Fibroblast of skin of scalp (primary cell): ENCODE measurements around the gene MPG. TPM values are rescaled to one million over a fixed set of nuclear protein-coding genes. Genes with fewer than 3 reads are reported as not detected.
"Not testable (repeated sequence)": the region's sequence is repeated elsewhere in the genome, so short reads cannot be mapped to it uniquely, and the experiment has no call there.

ENCODE experiments used
- DNase-seq: peaks from one replicate; pipeline ENCODE4 v3.0.0-alpha.2; 2013
- polyA plus RNA-seq, 2 experiments: library from polyadenylated mRNA; unstranded; fragments of 120-200 nt; gene quantifications; one replicate each; pipeline ENCODE4 v1.2.1, GENCODE V29; 2013; ENCODE audit not compliant: insufficient read length in 2 of 2

MPG gene, protein sequence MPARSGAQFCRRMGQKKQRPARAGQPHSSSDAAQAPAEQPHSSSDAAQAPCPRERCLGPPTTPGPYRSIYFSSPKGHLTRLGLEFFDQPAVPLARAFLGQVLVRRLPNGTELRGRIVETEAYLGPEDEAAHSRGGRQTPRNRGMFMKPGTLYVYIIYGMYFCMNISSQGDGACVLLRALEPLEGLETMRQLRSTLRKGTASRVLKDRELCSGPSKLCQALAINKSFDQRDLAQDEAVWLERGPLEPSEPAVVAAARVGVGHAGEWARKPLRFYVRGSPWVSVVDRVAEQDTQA
- 68.6 TPM for polyA plus RNA-seq (2013, experiment 1 of 2; ENCODE audit: insufficient read length)
- 68.2 TPM for polyA plus RNA-seq (2013, experiment 2 of 2; ENCODE audit: insufficient read length)

DNA sequence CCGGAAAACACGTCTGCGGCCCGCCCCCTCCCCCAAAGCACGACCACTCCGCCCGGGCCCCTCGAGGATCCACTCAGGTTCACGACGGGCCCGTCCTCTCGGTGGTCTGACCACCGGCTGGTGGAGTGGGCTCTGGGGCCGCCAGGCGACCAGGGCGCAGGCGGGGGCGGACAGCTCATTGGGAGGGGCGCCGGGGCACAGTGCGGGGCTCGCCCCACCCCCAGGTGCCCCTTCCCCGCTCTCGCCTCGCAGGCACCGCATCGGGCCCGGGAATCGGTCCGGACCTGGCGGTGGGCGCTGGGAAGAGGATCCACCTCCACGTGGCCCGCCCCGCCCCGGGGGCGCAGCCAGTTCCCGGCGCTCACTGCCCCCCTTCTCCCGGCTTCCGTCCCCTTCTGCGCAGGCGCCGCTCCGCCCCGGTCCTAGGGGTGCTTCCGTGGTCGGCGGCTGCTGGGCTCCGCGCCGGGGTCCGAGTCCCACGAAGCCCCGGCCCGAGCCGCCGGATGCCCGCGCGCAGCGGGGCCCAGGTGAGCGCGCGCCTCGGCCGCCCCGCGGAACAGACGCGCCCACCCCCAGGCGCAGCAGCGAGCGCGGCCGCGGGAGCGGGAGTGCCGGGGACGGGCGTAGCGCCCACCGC lies at the start of gene MPG:
TSS of gene MPG (plus strand) at position 419 of the 637 bp plus-strand sequence. CDS start at position 504, 85 bp downstream.
- DNase-seq, result peak; percentile 84

DNA sequence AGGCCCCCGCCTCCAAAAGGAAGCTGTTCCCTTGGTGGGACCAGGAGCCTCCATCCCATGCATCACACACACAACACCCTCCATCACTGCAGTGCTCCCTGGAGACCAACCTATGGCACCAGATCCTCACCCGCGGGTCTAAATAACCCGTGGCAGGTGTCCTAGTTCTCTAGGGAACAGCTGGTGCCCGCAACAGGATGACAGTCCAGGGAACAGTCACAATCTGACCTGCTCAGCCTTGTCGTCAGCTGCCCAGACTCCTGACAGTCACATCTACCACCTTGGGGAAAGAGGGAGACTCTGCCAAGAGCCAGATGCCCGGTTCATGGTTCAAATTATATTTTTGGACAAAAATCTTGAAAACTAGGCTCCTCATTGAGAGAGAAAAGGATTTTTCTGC lies 47.4 kb upstream of the MPG start:
- DNase-seq, result not testable (repeated sequence)

DNA sequence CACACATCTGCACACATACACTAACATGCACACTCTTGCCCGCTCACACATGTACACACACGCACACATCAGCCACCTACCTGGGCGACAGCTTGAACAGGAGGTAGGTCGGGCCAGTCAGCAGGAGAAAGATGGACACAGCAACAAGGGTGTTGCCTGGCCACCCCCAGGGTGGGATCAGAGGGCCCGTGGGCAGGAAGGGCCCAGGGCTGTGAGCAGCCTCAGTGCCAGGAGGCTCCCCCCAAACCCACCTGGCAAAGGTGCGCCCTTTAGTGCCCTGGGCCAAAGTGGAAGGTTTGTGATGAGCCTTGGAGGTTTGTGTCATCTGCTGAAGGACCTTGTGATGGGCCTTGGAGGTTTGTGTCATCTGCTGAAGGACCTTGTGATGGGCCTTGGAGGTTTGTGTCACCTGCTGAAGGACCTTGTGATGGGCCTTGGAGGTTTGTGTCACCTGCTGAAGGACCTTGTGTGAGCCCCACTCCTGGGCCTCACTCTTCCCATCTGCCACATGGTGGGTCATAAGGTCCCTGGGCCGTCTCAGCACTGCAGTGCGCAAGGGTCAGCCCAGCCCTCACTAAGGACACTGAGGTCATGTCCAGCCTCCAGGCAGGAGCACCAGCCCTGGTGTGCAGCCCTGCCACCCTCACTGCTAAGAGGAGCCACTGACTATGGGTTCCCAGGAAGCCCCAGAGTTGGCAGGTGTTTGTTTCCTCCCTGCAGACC lies 44.7 kb upstream of the MPG start:
- not testable (repeated sequence) for DNase-seq

DNA sequence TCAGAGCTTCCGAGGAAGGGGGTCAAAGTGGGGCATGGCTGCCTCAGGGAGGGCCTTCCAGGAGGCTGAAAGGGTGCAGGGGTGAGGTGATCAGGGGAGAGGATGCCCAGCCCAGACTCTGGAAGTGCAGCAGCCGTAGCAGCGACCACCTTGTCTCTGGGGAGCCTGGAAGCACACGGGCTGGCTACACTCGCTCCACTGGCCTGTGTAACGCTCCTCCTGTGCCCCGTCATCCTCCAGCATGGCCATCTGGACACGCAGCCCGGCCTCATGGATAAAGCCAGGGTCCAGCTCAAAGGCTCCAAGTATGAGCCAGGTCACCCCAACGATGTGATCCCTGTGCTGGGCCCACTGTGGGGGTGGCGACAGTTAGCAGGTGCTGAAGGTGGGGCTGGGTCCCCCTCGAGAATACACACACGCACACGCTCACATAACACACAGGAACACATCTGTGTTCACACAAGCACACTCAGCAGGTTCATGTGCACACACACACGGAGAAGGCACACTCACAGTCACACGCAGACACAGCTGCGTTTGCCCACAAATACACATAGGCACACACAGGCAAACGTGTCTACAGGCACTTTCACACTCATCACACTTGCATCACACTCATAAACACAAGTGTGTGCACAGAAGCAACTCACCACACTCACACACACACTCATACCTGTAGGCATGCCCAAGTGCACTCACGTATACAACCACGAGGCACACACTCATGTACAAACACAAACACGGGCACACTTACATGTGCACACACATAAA lies 44.0 kb upstream of the MPG start:
- DNase-seq, result no peak

DNA sequence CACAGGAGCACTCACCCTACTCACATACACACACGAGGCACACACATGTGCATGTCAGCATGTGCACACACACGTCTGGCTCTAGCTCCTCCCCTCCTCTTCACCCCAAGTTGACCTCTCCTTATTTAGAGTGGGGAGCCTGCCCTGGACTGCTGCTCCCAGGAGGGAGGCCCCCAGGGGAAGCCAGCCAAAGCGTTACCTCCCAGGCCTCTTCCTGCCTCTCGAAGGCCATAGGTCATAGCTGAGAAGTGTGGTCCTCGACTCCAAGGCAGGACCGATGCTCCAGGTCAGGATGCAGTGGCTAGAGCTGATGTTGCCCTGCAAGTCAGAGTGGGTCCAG lies 43.4 kb upstream of the MPG start:
- DNase-seq, result no peak

DNA sequence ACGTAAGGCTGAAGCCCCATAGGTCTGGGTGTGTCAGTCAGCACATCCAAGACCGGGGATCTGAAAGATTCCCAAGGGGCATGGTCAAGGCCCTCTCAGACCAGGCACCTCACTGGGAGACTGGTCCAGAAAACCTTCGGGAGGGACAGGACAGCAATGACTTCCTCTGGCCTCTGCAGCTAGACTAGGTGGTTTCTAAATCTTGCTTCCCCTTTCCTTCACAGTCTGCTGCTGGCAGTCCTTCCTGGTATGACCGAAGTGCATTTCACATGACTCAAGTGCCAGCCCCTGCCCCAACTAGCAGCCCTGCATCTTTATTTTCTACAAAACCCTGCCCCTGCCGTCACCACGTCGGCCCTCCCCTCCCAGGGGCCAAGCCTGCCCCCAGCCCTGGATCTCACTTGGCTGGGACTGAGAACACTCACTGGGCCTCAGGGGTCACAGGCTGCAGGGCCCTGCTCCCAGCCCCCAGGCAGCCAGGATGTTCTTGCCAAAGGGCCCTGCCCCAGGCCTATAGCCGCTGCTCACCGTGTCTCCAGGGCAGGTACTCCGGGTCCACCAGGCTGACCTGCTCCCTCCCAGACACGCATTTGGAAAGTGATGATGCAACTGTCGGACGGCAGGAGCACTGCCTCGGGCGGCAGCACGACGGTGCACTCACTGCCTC lies 42.9 kb upstream of the MPG start:
- no peak for DNase-seq

DNA sequence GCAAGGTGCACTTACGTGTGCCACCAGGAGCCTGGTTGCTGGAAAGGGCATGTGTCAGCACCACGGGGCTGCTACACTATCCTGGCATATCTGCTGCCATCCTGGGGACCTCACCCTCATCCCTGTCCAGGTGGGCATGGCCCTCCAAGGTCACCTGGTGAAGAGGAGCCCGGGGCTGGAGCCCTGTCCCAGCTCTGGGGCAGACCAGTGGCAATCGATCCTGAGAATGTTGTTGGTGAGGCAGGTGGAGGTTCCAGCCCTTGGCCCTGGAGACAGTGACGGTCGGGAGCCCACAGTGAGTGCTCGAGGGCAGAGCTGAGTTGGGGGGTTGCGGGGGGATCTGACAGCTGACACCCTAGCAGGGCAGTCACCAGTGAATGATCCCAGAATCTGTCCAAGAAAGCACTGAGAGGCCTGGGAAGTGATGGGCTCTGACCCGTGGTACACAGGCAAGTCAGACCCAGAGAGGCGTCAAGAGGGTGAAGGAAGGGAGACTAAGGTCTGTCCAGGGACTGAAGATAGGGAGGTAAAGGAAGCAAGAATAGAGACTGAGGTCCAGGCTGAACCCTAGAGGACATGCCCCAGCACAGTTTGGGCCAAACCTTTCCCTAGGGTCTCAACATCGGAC lies 42.2 kb upstream of the MPG start:
- DNase-seq, result no peak

DNA sequence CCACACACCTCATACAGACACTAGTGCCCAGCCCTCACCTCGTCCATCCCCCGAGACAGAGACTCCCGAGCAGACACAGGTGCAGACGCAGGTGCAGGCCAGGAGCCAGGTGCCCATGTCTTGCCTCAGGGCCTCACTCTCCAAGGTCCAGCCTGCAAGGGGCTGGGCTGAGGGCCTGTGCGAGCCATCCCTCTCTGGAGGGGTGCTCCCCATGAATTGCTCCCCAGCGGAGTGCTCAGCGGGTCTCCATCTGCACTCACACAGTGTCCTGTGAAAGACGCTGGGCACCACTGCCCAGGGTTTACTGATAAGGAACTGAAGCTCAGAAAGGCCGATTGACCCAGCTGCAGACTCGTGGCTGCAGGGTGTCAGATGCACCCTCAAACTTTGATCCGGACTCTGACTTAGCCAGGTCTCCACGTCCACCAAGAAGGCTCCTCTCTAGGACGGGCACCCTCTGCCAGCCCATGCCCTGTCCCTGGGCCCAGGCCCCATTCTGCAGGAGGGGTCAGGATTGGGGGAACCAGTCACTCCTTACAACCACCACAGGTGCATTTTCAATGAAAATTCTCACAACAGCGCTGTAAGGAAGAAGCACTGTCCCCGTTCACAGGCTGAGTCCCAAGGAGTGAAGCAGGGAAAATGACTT lies 41.6 kb upstream of the MPG start:
- DNase-seq, result no peak

DNA sequence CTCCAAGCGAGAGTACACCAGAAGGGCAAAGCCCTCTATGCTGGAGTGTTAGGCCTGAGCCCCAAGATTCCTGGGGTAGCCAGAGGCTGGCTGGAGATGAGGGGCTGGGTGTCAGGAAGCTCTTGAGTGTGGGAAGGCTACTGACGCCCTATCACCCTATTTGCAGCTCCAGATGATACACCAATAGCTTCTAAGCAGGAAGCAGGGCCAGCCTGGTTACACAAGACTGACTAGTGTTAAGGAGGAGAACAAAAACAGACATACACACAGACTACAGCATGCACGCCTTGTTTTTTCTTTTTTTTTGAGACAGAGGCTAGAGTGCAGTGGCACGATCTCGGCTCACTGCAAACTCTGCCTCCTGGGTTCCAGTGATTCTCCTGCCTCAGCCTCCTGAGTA lies 40.5 kb upstream of the MPG start:
- no peak for DNase-seq

DNA sequence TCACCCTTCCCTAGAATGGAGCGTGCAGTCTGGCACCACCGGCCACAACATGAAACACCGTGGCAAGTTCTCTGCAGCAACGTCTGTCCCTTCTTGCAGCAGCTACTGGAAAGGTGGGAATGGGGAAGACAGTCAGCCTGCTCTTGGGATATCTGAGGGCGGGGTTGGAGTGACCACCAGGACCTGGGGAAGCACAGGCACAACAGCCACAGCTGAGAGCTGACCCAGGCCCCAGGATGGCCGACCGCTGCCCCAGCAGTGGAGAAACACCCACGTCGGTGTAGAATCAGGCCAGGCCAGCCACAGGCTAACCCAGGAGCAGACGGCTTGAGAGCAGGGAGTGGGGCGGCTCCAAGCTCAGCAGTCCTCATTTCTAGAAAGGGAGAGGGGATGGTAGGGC lies 39.8 kb upstream of the MPG start:
- not testable (repeated sequence) for DNase-seq

DNA sequence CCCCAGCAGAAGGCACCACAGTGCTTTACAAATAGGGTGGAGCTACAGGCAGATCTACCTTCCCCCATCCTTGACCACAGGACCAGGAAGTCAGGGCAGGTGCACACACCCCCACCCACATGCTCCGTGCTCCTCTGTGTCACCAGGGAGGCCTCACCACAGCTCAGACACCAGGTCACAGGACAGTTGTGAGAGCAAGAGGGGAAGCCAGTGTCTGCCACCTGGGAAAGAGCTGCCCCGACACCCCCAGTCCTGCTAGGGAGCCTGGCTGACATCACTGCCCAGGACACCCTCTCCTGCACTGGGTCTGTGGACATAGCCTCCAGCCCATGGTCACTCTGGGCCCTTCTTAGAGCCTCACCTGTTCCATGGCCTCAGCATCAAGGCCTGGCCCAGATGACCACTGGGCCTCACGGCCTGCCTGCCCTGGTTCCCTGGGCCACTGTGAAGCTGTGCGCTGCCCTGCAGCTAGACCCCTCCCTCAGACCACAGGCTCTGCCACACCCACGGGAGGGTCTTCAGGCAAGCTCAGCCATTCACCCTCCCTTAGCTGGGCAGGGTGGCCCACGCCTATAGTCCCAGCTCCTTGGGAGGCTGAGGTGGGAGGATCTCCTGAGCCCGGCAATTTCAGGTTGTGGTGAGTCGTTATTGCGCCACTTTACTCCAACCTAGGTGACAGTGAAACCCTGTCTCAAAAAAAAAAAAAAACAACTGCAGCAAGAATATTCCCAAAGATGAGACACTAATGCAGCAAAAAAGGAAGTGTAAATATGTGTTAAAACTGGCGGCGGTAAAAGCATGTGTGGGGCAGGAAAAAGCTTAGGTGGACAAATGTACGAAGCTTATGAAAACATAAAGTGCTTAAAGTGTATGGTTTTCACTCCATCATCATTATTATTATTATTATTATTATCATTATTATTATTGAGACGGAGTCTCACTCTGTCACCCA lies 38.8 kb upstream of the MPG start:
- DNase-seq, result no peak

DNA sequence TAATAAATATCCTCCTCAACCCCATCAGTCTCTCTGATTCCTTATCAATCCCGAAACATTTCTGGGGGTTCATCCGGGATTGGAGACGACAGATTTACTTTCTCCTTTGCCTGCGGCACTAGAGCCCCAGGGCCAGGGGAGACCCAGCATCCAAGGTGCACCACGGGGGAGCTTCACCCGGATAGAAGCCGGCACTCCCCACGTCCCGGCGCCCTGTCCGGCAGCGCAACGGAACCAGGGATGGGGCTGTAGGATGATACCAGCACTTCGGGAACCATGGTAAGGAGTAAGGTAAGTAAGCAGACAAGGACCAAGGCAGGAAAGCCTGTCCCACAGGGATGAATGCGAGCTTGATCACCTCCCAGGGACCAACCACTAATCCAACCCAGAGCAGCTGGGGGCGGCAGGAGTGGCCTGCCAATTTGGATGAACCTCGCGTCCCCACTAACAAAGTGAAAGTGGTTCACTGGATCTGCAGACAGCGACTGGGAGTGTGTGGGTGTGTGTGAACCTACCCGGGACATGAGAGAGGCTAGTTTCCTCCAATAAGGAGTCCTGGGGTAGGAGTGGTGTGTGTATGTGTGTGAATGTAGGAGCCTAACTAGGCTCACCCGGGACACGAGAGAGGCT lies 36.5 kb upstream of the MPG start:
- DNase-seq, result no peak

DNA sequence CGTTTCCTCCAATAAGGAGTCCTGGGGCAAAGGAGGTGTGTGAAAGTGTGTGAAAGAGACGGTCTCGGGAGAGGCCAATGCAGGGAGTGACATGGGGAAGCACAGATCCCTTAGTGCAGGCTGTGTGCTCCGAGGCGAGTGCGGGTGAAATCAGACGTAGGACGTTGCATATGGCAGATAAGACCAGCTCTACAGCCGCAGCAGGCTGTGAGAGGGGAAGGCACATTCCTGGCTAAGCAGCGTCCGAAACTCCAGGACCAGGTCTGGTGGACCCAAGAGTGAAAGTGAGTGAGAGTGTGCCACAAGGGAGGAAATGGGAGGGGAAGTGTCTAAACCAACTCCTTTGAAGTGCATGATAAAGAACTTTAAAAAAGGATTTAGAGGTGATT lies 36.0 kb upstream of the MPG start:
- no peak for DNase-seq

DNA sequence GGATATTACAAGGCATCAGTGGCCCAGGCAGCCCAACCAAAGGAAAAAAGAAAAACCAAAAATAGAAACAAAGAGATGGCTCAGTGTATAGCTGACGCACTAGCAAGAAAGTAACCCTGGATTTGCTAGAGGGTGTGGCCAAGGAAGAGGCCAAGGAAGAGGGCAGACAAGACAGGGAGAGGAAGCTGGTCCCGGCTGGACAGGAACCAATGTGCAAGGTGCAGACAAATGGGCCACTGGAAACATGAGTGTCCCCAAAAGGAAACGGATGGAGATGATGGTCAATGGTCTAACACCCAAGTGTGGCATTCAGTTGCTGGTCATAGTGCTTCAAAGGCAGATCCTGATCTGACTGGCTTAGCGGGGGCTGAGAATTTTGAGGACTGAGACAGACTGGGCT lies 35.3 kb upstream of the MPG start:
- DNase-seq, result no peak

DNA sequence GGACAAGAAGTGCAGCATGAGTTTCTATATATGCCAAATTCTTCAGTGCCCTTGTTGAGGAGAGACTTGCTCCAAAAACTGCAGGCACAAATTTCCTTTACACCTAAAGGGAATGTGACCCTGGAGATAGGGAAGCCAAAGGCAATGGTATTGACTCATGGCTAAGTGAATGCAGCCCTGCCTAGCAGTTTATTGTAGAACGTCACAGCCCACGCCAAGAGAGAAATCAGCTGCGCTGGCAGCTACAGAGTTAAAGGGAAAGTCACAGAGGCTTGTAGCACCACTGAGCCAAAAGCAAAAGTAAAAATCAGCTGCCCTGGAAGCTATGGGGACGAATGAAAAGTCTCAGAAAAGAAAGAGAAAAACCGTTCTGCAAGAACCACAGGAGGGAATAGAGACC lies 34.7 kb upstream of the MPG start:
- no peak for DNase-seq

DNA sequence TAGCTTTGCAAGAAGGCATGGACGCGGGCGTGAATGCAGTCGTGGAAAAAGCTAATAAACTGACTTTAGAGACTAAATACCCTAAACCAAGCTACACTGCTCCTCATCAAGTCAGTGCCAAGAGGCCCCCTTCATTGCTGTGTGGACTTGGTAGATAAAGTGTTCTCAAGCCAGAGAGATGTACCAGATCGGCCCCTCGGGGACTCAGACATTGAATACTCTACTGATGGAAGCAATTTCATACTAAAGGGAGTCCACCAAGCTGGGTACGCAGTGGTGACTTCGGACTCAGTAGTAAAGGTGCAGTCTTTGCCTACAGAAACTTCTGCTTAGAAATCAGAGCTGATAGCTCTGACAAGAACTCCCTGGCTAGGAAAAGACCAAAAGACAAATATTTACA lies 33.4 kb upstream of the MPG start:
- no peak for DNase-seq

DNA sequence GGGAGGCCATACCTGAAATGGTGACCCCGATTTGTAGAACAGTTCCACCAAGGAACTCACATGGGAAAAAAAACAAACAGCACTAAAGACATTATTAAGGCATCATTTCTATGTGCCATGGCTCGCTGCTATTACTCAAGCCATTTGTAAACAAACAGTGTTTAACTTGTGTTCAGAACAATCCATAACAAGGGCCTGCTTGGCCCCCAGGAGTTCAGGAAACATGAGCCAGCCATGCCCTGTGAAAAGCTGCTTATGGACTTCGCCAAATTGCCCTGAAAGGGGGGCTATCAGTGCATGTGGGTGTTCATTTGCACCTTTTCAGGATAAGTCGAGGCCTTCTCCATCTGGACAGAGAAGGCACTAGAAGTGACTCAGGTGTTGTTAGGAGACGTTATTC lies 32.6 kb upstream of the MPG start:
- DNase-seq, result no peak

DNA sequence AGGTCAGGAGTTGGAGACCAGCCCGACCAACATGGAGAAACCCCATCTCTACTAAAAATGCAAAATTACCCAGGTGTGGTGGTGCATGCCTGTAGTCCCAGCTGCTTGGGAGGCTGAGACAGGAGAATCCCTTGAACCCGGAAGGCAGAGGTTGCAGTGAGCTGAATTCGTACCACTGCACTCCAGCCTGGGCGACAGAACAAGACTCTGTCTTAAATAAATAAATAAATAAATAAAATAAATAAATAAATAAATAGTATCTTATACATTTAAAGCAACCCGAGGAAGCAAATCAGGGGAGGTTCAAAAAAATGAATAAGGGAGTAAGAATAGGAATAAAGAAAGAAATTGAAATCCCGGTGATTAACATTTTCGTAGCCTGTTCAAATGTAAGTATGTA lies 31.5 kb upstream of the MPG start:
- DNase-seq, result not testable (repeated sequence)

DNA sequence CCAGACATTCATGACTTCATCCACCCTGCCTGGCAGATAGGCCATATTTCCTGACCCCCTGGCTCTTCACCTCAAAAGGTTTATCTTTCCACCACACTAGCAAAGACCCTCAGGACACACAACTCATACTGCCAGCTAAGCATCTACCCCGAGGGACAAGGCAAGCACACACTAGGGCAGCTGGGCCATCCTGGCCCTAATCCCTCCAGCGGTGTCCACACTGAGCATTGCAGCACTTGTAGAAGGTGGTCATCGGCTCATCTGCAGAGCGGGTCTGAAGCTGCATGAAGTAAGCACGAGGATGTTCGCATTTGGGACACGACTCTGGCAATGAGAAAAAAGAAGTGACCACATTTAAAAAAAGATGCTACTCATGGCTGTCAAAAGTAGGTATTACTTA lies 30.8 kb upstream of the MPG start:
- no peak for DNase-seq
